ENCODE results near the gene PCDHB12.
"Not testable (repeated sequence)": the region's sequence is repeated elsewhere in the genome, so short reads cannot be mapped to it uniquely, and the experiment has no call there.

PCDHB12 gene

GRCh38 chr5:141208478-141208877, at the start of gene PCDHB12:
PCDHB12 (plus strand) TSS chr5:141208719; CDS start chr5:141208908, 189 bp downstream.
- ChIA-PET CTCF (interaction anchor here (1.1 kb wide), 1 partner anchor 9 kb away, joined by 5 read pairs; no protein-coding TSS in a partner anchor), POLR2A (no interaction called here)
- no peak for DNase-seq (ENCODE audit: extremely low spot score)

GRCh38 chr5:141172381-141173204, 35.9 kb upstream of the PCDHB12 start, which contains the start of gene PCDHB7:
PCDHB7 (plus strand) TSS chr5:141172644; CDS start chr5:141172836, 192 bp downstream.
- ChIA-PET POLR2A (no interaction called here), CTCF (no interaction called here)
- TF ChIP-seq CTCF (IDR thresholded peaks at IDR 0.05; ENCODE audit: control extremely low read depth, extremely low read depth, low read depth, missing control alignments), result peak; percentile 12
- no peak for DNase-seq (ENCODE audit: extremely low spot score)

More at GRCh38 chr5:141208478-141208877, at the start of gene PCDHB12:
- TF ChIP-seq CTCF (IDR thresholded peaks at IDR 0.05; ENCODE audit: control extremely low read depth, extremely low read depth, low read depth, missing control alignments), result no peak

DNA sequence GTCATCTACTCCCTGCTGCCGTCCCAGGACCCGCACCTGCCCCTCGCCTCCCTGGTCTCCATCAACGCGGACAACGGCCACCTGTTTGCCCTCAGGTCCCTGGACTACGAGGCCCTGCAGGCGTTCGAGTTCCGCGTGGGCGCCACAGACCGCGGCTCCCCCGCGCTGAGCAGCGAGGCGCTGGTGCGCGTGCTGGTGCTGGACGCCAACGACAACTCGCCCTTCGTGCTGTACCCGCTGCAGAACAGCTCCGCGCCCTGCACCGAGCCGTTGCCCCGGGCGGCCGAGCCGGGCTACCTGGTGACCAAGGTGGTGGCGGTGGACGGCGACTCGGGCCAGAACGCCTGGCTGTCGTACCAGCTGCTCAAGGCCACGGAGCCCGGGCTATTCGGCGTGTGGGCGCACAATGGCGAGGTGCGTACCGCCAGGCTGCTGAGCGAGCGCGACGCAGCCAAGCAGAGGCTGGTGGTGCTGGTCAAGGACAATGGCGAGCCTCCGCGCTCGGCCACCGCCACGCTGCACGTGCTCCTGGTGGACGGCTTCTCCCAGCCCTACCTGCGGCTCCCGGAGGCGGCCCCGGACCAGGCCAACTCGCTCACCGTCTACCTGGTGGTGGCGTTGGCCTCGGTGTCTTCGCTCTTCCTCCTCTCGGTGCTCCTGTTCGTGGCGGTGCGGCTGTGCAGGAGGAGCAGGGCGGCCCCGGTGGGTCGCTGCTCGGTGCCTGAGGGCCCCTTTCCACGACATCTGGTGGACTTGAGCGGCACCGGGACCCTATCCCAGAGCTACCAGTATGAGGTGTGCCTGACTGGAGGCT, 34.0 kb upstream of the PCDHB12 start:
- POLR2A ChIA-PET; DNase-seq (ENCODE audit: extremely low spot score); CTCF ChIA-PET: not testable (repeated sequence)

GRCh38 chr5:141175933-141176332, 32.6 kb upstream of the PCDHB12 start:
- DNase-seq (ENCODE audit: extremely low spot score), result no peak
- no peak for TF ChIP-seq CTCF (IDR thresholded peaks at IDR 0.05; ENCODE audit: control extremely low read depth, extremely low read depth, low read depth, missing control alignments)
- POLR2A ChIA-PET, result no interaction called here
- CTCF ChIA-PET, result no interaction called here

DNA sequence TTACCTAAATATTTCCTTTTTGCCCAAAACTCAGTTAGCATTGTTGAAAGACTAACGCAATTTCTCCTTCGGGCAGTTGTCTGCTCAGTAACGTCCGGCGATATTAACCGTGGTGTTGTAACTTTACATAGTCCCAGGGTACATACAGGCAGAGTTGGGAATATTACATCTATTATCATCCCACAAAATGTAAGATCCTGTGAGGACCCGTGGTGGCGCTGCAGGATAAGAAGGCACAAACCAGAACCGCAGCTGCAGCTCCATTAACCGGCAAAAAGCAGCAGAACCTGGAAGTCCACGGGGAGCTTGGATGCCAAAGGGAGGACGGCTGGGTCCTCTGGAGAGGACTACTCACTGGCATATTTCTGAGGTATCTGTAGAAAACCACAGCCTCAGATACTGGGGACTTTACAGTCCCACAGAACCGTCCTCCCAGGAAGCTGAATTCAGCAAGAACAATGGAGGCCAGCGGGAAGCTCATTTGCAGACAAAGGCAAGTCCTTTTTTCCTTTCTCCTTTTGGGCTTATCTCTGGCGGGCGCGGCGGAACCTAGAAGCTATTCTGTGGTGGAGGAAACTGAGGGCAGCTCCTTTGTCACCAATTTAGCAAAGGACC, 30.8 kb upstream of the PCDHB12 start, which contains the start of gene PCDHB8:
TSS of gene PCDHB8 (plus strand) at position 214 of the 615 bp plus-strand sequence. CDS start at position 459, 245 bp downstream.
- POLR2A ChIA-PET; DNase-seq (ENCODE audit: extremely low spot score); CTCF ChIA-PET: not testable (repeated sequence)

- DNase-seq (ENCODE audit: extremely low spot score); POLR2A ChIA-PET; CTCF ChIA-PET: not testable (repeated sequence)
Measured at GRCh38 chr5:141179371-141179770, 29.1 kb upstream of the PCDHB12 start.

DNA sequence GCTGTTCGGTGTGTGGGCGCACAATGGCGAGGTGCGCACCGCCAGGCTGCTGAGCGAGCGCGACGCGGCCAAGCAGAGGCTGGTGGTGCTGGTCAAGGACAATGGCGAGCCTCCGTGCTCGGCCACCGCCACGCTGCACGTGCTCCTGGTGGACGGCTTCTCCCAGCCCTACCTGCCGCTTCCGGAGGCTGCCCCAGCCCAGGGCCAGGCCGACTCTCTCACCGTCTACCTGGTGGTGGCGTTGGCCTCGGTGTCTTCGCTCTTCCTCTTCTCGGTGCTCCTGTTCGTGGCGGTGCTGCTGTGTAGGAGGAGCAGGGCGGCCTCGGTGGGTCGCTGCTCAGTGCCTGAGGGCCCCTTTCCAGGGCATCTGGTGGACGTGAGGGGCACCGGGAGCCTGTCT, 28.6 kb upstream of the PCDHB12 start:
- CTCF ChIA-PET; POLR2A ChIA-PET; DNase-seq (ENCODE audit: extremely low spot score): not testable (repeated sequence)

GRCh38 chr5:141180313-141180712, 28.2 kb upstream of the PCDHB12 start:
- TF ChIP-seq CTCF (IDR thresholded peaks at IDR 0.05; ENCODE audit: control extremely low read depth, extremely low read depth, low read depth, missing control alignments), result no peak
- POLR2A ChIA-PET, result no interaction called here
- CTCF ChIA-PET, result no interaction called here
- DNase-seq (ENCODE audit: extremely low spot score), result no peak

Data from GM10248 (cell line).